ENCODE measurements around the gene GDI2. TPM values are rescaled to one million over a fixed set of nuclear protein-coding genes. Genes with fewer than 3 reads are reported as not detected.
"Not testable (repeated sequence)": the region's sequence is repeated elsewhere in the genome, so short reads cannot be mapped to it uniquely, and the experiment has no call there.

GDI2 gene
- total RNA-seq, 1 donor from 2014 or later = 173 TPM

DNA sequence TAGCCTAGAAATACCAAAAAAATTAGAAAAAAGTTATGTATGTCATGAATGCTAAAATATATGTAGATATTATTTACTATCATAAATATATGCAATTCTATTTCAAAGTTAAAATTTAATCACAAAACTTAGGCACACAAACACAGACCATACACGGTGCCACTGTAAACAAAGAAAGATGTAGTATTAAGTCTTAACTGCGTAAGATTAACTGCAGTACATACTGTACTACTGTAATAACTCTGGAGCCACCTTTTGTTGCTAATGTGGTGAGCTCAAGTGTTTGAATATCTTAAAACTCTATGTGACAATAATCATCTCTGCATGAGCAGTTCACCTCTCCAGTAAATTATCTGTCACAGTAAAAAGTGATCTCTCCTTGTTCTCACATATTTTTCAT is 23.6 kb downstream of the GDI2 start:
- Histone ChIP-seq H3K27ac (no peak overlapping the region), H3K9me3 (no peaks in the 10 kb centered on the region), H3K4me1 (no peaks in the 10 kb centered on the region), H3K27me3 (no peaks in the 10 kb centered on the region), H3K4me3 (no peak overlapping the region), H3K36me3 (peaks cover 47 to 77% of the 10 kb centered on the region in 2 donors)
- intact Hi-C loops (cut with DNase I) = no loop called here
- no peak for TF ChIP-seq CTCF (IDR thresholded peaks at IDR 0.05)
- no peak for DNase-seq (ENCODE audit: low spot score in 2 of 2)

DNA sequence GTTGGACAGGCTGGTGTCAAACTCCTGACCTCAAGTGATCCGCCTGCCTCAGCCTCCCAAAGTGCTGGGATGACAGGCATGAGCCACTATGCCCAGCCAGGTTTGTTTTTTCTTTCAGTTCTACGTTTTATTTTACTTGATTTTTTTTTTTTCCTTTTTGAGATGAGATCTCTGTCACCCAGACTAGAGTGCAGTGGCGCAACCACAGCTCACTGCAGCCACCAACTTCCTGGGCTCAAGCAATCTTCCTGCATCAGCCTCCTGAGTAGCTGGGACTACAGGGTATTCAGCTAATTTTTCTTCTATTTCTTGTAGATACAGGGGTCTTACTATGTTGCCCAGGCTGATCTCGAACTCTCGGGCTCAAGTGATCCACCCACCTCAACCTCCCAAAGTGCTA is 24.3 kb downstream of the GDI2 start:
- Histone ChIP-seq H3K36me3 (peaks cover 48 to 78% of the 10 kb centered on the region in 2 donors), H3K4me3 (no peak overlapping the region), H3K4me1 (no peaks in the 10 kb centered on the region), H3K9me3 (no peaks in the 10 kb centered on the region), H3K27me3 (no peaks in the 10 kb centered on the region), H3K27ac (no peak overlapping the region)
- no peak for TF ChIP-seq CTCF (IDR thresholded peaks at IDR 0.05)
- intact Hi-C loops (cut with DNase I) = no loop called here
- DNase-seq (ENCODE audit: low spot score in 2 of 2) = no peak

GRCh38 chr10:5783300-5783699 is 29.9 kb downstream of the GDI2 start:
- Histone ChIP-seq H3K27ac (no peak overlapping the region), H3K4me1 (no peaks in the 10 kb centered on the region), H3K9me3 (no peaks in the 10 kb centered on the region), H3K27me3 (no peaks in the 10 kb centered on the region), H3K36me3 (peaks cover 41 to 50% of the 10 kb centered on the region in 2 donors), H3K4me3 (no peak overlapping the region)
- TF ChIP-seq CTCF (IDR thresholded peaks at IDR 0.05) = no peak
- no peak for DNase-seq (ENCODE audit: low spot score in 2 of 2)
- intact Hi-C loops (cut with DNase I) = no loop called here

- Histone ChIP-seq H3K36me3 (peaks cover 39 to 50% of the 10 kb centered on the region in 2 donors), H3K9me3 (no peaks in the 10 kb centered on the region), H3K27me3 (no peaks in the 10 kb centered on the region), H3K27ac (no peak overlapping the region), H3K4me1 (peaks cover 1 to 4% of the 10 kb centered on the region in 2 donors), H3K4me3 (no peak overlapping the region)
- intact Hi-C loops (cut with DNase I) = no loop called here
- DNase-seq (ENCODE audit: low spot score in 2 of 2) = no peak
- no peak for TF ChIP-seq CTCF (IDR thresholded peaks at IDR 0.05)
Measured at GRCh38 chr10:5782174-5782573, 31.1 kb downstream of the GDI2 start.

DNA sequence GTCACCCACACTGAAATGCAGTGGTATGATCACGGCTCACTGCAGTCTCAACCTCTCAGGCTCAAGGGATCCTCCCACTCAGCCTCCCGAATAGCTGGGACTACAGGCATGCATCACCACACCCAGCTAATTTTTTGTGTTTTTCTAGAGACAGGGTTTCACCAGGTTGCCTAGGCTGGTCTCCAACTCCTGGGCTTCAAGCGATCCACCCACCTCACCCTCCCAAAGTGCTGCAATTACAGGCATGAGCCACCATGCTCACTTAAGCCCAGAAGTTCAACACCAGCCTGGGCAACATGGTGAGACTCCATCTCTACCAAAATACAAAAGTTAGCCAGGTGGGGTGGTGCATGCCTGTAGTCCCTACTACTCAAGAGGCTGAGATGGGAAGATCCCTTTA is 33.5 kb downstream of the GDI2 start:
- intact Hi-C loops (cut with DNase I) = no loop called here
- Histone ChIP-seq H3K27ac (no peak overlapping the region), H3K36me3 (peaks cover 27 to 29% of the 10 kb centered on the region in 2 donors), H3K9me3 (no peaks in the 10 kb centered on the region), H3K4me1 (peaks cover 18 to 25% of the 10 kb centered on the region in 2 donors), H3K4me3 (no peak overlapping the region), H3K27me3 (no peaks in the 10 kb centered on the region)
- no peak for DNase-seq (ENCODE audit: low spot score in 2 of 2)
- no peak for TF ChIP-seq CTCF (IDR thresholded peaks at IDR 0.05)

DNA sequence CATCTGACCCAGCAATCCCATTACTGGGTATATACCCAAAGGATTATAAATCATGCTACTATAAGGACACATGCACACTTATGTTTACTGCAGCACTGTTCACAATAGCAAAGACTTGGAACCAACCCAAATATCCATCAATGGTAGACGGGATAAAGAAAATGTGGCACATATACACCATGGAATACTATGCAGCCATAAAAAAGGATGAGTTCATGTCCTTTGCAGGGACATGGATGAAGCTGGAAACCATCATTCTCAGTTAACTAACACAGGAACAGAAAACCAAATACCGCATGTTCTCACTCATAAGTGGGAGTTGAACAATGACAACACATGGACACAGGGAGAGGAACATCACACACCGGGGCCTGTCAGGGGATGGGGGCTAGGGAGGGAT is 35.5 kb downstream of the GDI2 start:
- intact Hi-C loops (cut with DNase I); DNase-seq (ENCODE audit: low spot score in 2 of 2); H3K4me3 ChIP-seq; H3K27me3 ChIP-seq; H3K9me3 ChIP-seq: not testable (repeated sequence)
- H3K27ac ChIP-seq = peak overlapping the region in 1 of 2 donors; percentile 60
- H3K4me1 ChIP-seq = peaks cover 18 to 25% of the 10 kb centered on the region in 2 donors
- H3K36me3 ChIP-seq = peaks cover 10 to 17% of the 10 kb centered on the region in 2 donors

All from ascending aorta (tissue), 2 donors.